B cell (primary cell): ENCODE measurements around the gene NKX1-1.

ENCODE experiments used
- EZH2 ChIP-seq: IDR thresholded peaks from 2 replicates; pipeline ENCODE4 v1.6.1; 2012; ENCODE audit warnings: borderline replicate concordance, low read depth, mild to moderate bottlenecking, moderate library complexity, low read length; ENCODE audit not compliant: insufficient read depth, poor library complexity, severe bottlenecking
- TF ChIP-seq, protein P1 (sequence below): fragments of 200-600 bp; IDR thresholded peaks from one replicate; pipeline ENCODE4 v1.8.0; 2022; ENCODE audit warnings: antibody characterized with exemption, mild to moderate bottlenecking

- TF ChIP-seq, protein P1, sequence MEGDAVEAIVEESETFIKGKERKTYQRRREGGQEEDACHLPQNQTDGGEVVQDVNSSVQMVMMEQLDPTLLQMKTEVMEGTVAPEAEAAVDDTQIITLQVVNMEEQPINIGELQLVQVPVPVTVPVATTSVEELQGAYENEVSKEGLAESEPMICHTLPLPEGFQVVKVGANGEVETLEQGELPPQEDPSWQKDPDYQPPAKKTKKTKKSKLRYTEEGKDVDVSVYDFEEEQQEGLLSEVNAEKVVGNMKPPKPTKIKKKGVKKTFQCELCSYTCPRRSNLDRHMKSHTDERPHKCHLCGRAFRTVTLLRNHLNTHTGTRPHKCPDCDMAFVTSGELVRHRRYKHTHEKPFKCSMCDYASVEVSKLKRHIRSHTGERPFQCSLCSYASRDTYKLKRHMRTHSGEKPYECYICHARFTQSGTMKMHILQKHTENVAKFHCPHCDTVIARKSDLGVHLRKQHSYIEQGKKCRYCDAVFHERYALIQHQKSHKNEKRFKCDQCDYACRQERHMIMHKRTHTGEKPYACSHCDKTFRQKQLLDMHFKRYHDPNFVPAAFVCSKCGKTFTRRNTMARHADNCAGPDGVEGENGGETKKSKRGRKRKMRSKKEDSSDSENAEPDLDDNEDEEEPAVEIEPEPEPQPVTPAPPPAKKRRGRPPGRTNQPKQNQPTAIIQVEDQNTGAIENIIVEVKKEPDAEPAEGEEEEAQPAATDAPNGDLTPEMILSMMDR: no peak
- TF ChIP-seq EZH2: no peak
Measured at GRCh38 chr4:1415681-1415981, 9.4 kb upstream of the NKX1-1 start.
